MM.1S (cell line): ENCODE data around the gene POU2F2.

ENCODE experiments used
- DNase-seq: peaks from one replicate; pipeline ENCODE4 v3.0.0-alpha.2; 2015
- H2AFZ ChIP-seq: fragments of 300-600 bp; sonication (generic); 2 replicates; pipeline ENCODE4 v1.6.0; 2016; ENCODE audit warnings: antibody characterized with exemption, low read length
- H3F3A ChIP-seq: fragments of 300-600 bp; sonication (generic); 2 replicates; pipeline ENCODE4 v1.6.1; 2016; ENCODE audit warnings: mild to moderate bottlenecking, antibody characterized with exemption, low read length, moderate library complexity, mixed read lengths; ENCODE audit not compliant: insufficient read depth
- H3K27ac ChIP-seq: fragments of 300-600 bp; sonication (generic); 2 replicates; pipeline ENCODE4 v1.5.1; 2016; ENCODE audit warnings: mild to moderate bottlenecking, low read length
- H3K27me3 ChIP-seq: fragments of 300-600 bp; sonication (generic); replicated peaks from 2 replicates; pipeline ENCODE4 v1.6.0; 2016; ENCODE audit warnings: low read length; ENCODE audit not compliant: insufficient read depth
- H3K36me3 ChIP-seq: fragments of 300-600 bp; sonication (generic); replicated peaks from 2 replicates; pipeline ENCODE4 v1.6.1; 2016; ENCODE audit warnings: mild to moderate bottlenecking, low read length, mixed read lengths; ENCODE audit not compliant: insufficient read depth
- H3K4me1 ChIP-seq: fragments of 300-600 bp; sonication (generic); 2 replicates; pipeline ENCODE4 v1.6.1; 2016; ENCODE audit warnings: low read length, mixed read lengths
- H3K4me2 ChIP-seq: fragments of 300-600 bp; sonication (generic); 2 replicates; pipeline ENCODE4 v1.6.0; 2016; ENCODE audit warnings: low read depth, low read length
- H3K4me3 ChIP-seq: fragments of 300-600 bp; sonication (generic); 2 replicates; pipeline ENCODE4 v1.5.1; 2016; ENCODE audit warnings: low read length, mixed read lengths
- H3K79me2 ChIP-seq: fragments of 300-600 bp; sonication (generic); 2 replicates; pipeline ENCODE4 v1.6.1; 2016; ENCODE audit warnings: mixed run types, low read length, mixed read lengths
- H3K9ac ChIP-seq: fragments of 300-600 bp; sonication (generic); 2 replicates; pipeline ENCODE4 v1.6.1; 2016; ENCODE audit warnings: low read length, mixed read lengths
- H3K9me2 ChIP-seq: fragments of 300-600 bp; sonication (generic); replicated peaks from 2 replicates; pipeline ENCODE4 v1.6.1; 2016; ENCODE audit warnings: mild to moderate bottlenecking, low read length, mixed read lengths; ENCODE audit not compliant: insufficient read depth
- H3K9me3 ChIP-seq: fragments of 300-600 bp; sonication (generic); replicated peaks from 2 replicates; pipeline ENCODE4 v1.6.1; 2016; ENCODE audit warnings: mild to moderate bottlenecking, low read length, mixed read lengths; ENCODE audit not compliant: insufficient read depth
- H4K20me1 ChIP-seq: fragments of 300-600 bp; sonication (generic); 2 replicates; pipeline ENCODE4 v1.6.1; 2016; ENCODE audit warnings: mild to moderate bottlenecking, low read length, moderate library complexity, mixed read lengths; ENCODE audit not compliant: insufficient read depth
- CTCF ChIP-seq: fragments of 300-600 bp; sonication (generic); IDR thresholded peaks from 2 replicates; pipeline ENCODE4 v1.5.1; 2016; ENCODE audit warnings: antibody characterized with exemption, low read length, mixed read lengths
- EZH2 ChIP-seq: fragments of 300-600 bp; sonication (generic); optimal IDR thresholded peaks from 2 replicates; pipeline ENCODE3; 2017; ENCODE audit warnings: low read depth, mild to moderate bottlenecking, antibody characterized with exemption, low read length, mixed read lengths
- EZH2phosphoT487 ChIP-seq: fragments of 300-600 bp; sonication (generic); IDR thresholded peaks from 2 replicates; pipeline ENCODE4 v1.6.1; 2018; ENCODE audit warnings: antibody characterized with exemption, low read length

Gene POU2F2

GRCh38 chr19:42078058-42078457 lies 54.2 kb downstream of the POU2F2 start:
- no peaks in the 10 kb centered on the region for H3K27me3 ChIP-seq
- no peak overlapping the region for H3K9ac ChIP-seq
- TF ChIP-seq EZH2phosphoT487: no peak
- no peak for TF ChIP-seq EZH2
- no peak for TF ChIP-seq CTCF
- peaks cover 4% of the 10 kb centered on the region for H4K20me1 ChIP-seq
- H3K79me2 ChIP-seq: peaks cover 60% of the 10 kb centered on the region
- H3K36me3 ChIP-seq: peaks cover 24% of the 10 kb centered on the region
- H3K4me2 ChIP-seq: no peak overlapping the region
- no peak overlapping the region for H3K4me3 ChIP-seq
- peaks cover 3% of the 10 kb centered on the region; the same call in 1 of the 2 replicates for H3F3A ChIP-seq
- H3K9me2 ChIP-seq: no peaks in the 10 kb centered on the region
- H3K27ac ChIP-seq: no peak overlapping the region
- H2AFZ ChIP-seq: no peak overlapping the region
- DNase-seq: no peak
- H3K4me1 ChIP-seq: 0 out of 2 replicates have a peak, but pooled peaks cover 3% of the 10 kb centered on the region
- no peaks in the 10 kb centered on the region for H3K9me3 ChIP-seq

GRCh38 chr19:42076380-42076944 lies 55.8 kb downstream of the POU2F2 start:
- H3K79me2 ChIP-seq: peaks cover 53% of the 10 kb centered on the region
- H3K27me3 ChIP-seq: no peaks in the 10 kb centered on the region; the same call in 1 of the 2 replicates
- peaks cover 4% of the 10 kb centered on the region for H4K20me1 ChIP-seq
- H3K9me2 ChIP-seq: no peaks in the 10 kb centered on the region
- H3K4me2 ChIP-seq: peak overlapping the region; percentile 90
- H3K36me3 ChIP-seq: peaks cover 24% of the 10 kb centered on the region
- no peaks in the 10 kb centered on the region for H3K9me3 ChIP-seq
- H2AFZ ChIP-seq: no peak overlapping the region
- 0 out of 2 replicates have a peak, but pooled peaks cover 3% of the 10 kb centered on the region for H3K4me1 ChIP-seq
- H3F3A ChIP-seq: peaks cover 3% of the 10 kb centered on the region; the same call in 1 of the 2 replicates
- no peak for DNase-seq
- peak overlapping the region; percentile 90 for H3K4me3 ChIP-seq
- TF ChIP-seq EZH2phosphoT487: no peak
- TF ChIP-seq CTCF: no peak
- no peak for TF ChIP-seq EZH2
- peak overlapping the region; percentile 83 for H3K9ac ChIP-seq
- H3K27ac ChIP-seq: peak overlapping the region; percentile 51; the same call in 1 of the 2 replicates

GRCh38 chr19:42075616-42076379 lies 56.4 kb downstream of the POU2F2 start, which contains the start of gene ZNF574:
TSS of gene ZNF574 (plus strand) at chr19:42076166. CDS start at chr19:42078607, 2,441 bp downstream.
- peaks cover 1% of the 10 kb centered on the region; the same call in 1 of the 2 replicates for H3K27me3 ChIP-seq
- peak within 1 kb of the TSS; percentile 61 for H3K27ac ChIP-seq
- peaks cover 4% of the 10 kb centered on the region; the same call in 1 of the 2 replicates for H4K20me1 ChIP-seq
- peak within 1 kb of the TSS; percentile 47 for H2AFZ ChIP-seq
- peak within 1 kb of the TSS; percentile 90 for H3K4me2 ChIP-seq
- peaks cover 19% of the 10 kb centered on the region for H3K36me3 ChIP-seq
- 0 out of 2 replicates have a peak, but pooled peaks cover 3% of the 10 kb centered on the region for H3K4me1 ChIP-seq
- peak within 1 kb of the TSS; percentile 90 for H3K4me3 ChIP-seq
- TF ChIP-seq EZH2phosphoT487 (no peak), CTCF (no peak), EZH2 (no peak)
- H3F3A ChIP-seq: peaks cover 3% of the 10 kb centered on the region; the same call in 1 of the 2 replicates
- peaks cover 46% of the 10 kb centered on the region for H3K79me2 ChIP-seq
- DNase-seq: peak; percentile 100
- H3K9me2 ChIP-seq: no peaks in the 10 kb centered on the region
- peak within 1 kb of the TSS; percentile 83 for H3K9ac ChIP-seq
- no peaks in the 10 kb centered on the region for H3K9me3 ChIP-seq
